ENCODE results near the gene C10orf67.

Gene C10orf67

GRCh38 chr10:23195846-23196600, 148.6 kb downstream of the C10orf67 start:
- no peak for FAIRE-seq

DNA sequence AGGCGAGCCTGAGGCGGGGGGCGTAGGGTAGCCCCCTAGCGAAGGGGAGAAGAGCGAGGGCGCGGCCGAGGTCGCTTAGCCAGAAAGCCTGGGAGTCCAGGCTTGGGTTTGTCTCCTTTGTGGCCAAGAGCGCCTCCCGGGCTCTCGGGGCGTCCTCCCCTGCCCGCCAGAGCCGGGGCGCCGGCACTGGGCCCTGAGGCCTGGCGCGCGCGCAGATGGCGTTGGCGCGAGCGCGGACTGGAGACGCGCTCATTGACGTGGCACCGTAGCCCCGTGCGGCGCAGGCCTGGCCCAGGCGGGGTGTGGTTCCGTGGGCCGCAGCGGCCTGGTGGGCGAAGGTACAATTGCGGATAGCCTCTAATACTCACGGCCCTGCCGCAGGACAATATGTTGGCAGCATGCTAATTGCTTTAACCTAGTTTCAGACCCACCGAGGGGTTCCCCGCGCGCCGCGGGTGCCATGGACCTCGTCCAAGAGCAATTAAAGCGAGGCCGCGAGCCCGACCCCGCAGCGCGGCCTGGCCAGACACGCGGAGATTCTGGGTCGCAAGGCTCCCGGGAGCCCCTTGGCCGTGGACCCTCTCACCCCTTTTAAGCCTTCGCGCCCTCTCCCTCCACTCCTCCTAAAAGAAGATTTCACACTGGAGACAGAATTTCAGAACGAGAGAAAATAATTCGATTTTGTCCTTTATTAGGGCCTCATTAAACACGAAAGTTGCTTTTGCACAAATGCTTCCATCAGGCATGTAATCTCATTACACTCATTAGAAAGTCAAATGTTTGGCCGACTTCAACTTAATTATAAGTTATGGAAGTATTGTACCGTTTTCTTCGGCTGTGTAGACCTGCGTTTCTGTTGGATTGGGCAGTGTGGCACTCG, 149.4 kb downstream of the C10orf67 start:
- no peak for FAIRE-seq

DNA sequence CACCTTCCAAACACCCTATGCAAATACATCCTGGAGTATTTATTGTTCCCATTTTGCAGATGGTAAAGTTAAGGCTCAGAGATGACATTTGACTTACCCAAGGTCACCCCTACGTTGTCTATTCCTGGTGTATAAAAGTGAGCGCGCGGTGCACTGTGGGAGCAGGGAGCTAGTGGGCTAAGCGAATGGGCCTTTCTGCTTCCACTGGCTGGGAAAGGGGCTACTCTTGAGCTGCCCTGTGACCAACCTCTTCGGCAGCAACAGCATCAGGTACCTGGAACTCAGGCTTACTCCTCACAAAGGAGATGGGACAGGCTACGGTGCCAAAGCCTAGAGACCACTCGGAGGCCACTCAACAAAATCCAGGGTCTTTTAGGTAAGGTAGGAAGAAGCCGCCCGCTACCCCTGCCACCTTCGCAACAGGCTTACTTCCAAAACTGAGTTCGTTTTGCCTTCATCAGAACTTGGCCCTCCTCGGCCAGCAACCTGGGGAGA, 150.1 kb downstream of the C10orf67 start:
- no peak for FAIRE-seq

DNA sequence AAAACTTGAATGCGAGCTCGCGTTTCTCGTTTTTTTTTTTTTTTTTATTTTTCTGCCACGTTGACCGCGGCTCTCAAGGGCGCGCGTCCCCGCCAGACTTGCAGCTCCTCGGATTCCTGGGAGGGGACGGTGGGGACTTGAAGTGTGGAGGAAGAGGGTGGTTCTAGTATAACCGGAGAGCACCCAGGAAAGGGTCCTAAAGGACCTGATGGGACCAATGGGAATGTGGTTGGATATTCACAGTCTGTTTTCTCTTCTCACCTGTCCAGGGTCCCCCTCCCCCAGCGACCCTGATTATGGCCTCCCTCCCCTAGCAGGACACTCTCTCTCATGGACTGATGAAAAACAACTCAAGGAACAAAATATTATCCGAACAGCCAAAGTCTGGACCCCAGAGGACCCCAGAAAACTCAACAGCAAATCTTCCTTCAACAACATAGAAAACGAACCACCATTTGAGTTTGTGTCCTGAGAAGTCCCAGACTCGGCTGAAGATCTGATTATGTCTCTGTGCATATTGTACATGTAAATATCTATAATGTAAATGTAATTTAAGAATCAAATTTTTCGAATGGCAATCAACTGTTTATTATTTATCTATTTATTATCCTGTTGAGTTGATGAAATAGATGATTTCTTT, 151.0 kb downstream of the C10orf67 start:
- FAIRE-seq: no peak

DNA sequence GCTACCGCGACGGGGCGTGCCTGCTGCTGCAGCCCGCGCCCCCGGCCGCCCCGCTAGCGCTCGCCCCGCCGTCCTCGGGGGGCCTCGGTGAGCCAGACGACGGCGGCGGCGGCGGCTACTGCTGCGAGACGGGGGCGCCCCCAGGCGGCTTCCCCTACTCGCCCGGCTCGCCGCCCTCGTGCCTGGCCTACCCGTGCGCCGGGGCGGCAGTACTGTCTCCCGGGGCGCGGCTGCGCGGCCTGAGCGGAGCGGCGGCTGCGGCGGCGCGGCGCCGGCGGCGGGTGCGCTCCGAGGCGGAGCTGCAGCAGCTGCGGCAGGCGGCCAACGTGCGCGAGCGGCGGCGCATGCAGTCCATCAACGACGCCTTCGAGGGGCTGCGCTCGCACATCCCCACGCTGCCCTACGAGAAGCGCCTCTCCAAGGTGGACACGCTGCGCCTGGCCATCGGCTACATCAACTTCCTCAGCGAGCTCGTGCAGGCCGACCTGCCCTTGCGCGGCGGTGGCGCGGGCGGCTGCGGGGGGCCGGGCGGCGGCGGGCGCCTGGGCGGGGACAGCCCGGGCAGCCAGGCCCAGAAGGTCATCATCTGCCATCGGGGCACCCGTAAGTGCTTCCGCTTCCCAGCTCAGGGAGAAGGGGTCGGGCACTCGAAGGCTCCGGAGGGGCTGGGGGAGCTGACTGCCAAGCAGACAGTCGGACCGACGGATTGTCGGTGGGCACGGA, 151.7 kb downstream of the C10orf67 start:
- FAIRE-seq: no peak

GRCh38 chr10:23191764-23192711, 152.6 kb downstream of the C10orf67 start, which contains the start of gene PTF1A:
Gene PTF1A (plus strand): TSS chr10:23192312. CDS start chr10:23192531, 219 bp downstream.
- no peak for FAIRE-seq

GRCh38 chr10:23190872-23191763, 153.5 kb downstream of the C10orf67 start:
- no peak for FAIRE-seq

GRCh38 chr10:23189024-23189423, 155.6 kb downstream of the C10orf67 start:
- no peak for FAIRE-seq

GRCh38 chr10:23187155-23187554, 157.4 kb downstream of the C10orf67 start:
- no peak for FAIRE-seq

DNA sequence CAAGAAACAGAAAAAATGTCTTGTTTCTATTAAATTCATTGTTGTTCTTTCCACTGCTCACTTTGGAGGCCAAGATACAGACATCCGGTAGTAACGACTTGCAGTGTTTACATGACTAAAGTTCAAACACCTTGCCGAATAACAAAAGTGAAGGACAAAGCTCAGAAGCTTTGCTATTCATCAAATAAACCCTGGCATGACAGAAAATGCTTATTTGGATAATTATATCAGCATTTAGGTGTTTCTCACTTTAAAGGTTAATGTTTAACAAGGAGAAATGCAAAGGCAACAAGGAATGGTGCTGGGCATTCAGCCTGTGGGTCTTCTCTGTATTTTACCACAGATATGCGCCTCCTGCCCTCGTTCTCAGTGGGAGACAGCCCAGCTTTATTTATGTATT, 157.9 kb downstream of the C10orf67 start:
- no peak for FAIRE-seq

DNA sequence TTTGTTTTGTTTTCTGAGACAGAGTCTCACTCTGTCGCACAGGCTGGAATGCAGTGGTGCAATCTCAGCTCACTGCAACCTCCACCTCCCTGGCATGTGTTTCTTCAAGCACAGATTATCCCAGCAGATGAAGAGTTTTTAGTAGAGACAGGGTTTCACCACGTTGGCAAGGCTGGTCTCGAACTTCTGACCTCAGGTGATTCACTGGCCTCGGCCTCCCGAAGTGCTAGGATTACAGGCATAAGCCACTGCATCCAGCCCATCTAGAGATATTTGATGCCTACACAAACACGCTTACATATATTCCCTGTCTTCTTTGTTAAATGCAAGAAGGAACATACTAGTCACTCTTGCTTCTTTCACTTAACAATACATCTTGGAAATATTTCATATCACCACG, 158.4 kb downstream of the C10orf67 start:
- FAIRE-seq: no peak

GRCh38 chr10:23174977-23175512, 169.6 kb downstream of the C10orf67 start:
- no peak for FAIRE-seq

GRCh38 chr10:23174074-23174976, 170.3 kb downstream of the C10orf67 start:
- no peak for FAIRE-seq

- no peak for FAIRE-seq
Observed at GRCh38 chr10:23173214-23174073, 171.2 kb downstream of the C10orf67 start.

- no peak for FAIRE-seq
Observed at GRCh38 chr10:23172429-23173213, 172.0 kb downstream of the C10orf67 start.

- no peak for FAIRE-seq
Observed at GRCh38 chr10:23171232-23171876, 173.2 kb downstream of the C10orf67 start.
